HEK293 (cell line): Measurements from ENCODE around the gene TPST2.

Experiments
- CTCF ChIP-seq: fragments of 450-650 bp; formaldehyde crosslinking; IDR thresholded peaks from 2 replicates; pipeline ENCODE4 v1.5.1; 2016; ENCODE audit warnings: missing biosample characterization, missing genetic modification characterization
- KLF1 ChIP-seq: fragments of 450-650 bp; formaldehyde crosslinking; IDR thresholded peaks from 2 replicates; pipeline ENCODE4 v1.5.1; 2016; ENCODE audit warnings: missing biosample characterization, missing genetic modification characterization
- SCRT1 ChIP-seq: fragments of 450-650 bp; formaldehyde crosslinking; IDR thresholded peaks from 2 replicates; pipeline ENCODE4 v1.5.1; 2016; ENCODE audit warnings: missing biosample characterization, missing genetic modification characterization, borderline replicate concordance
- ZBTB10 ChIP-seq: fragments of 450-650 bp; formaldehyde crosslinking; IDR thresholded peaks from 2 replicates; pipeline ENCODE4 v1.5.1; 2016; ENCODE audit warnings: missing biosample characterization, missing genetic modification characterization
- ZNF133 ChIP-seq: fragments of 450-650 bp; formaldehyde crosslinking; IDR thresholded peaks from 2 replicates; pipeline ENCODE4 v1.5.1; 2016; ENCODE audit warnings: missing biosample characterization, missing genetic modification characterization
- ZNF23 ChIP-seq: fragments of 450-650 bp; formaldehyde crosslinking; IDR thresholded peaks from 2 replicates; pipeline ENCODE4 v1.5.1; 2016; ENCODE audit warnings: missing biosample characterization, missing genetic modification characterization, borderline replicate concordance
- ZNF239 ChIP-seq: fragments of 450-650 bp; formaldehyde crosslinking; IDR thresholded peaks from 2 replicates; pipeline ENCODE4 v1.5.1; 2016; ENCODE audit warnings: missing biosample characterization, missing genetic modification characterization
- ZNF426 ChIP-seq: fragments of 450-650 bp; formaldehyde crosslinking; IDR thresholded peaks from 2 replicates; pipeline ENCODE4 v1.5.1; 2017; ENCODE audit warnings: missing biosample characterization, missing genetic modification characterization, mild to moderate bottlenecking, inconsistent platforms, moderate library complexity
- ZNF433 ChIP-seq: fragments of 450-650 bp; formaldehyde crosslinking; IDR thresholded peaks from 2 replicates; pipeline ENCODE4 v1.5.1; 2016; ENCODE audit warnings: missing biosample characterization, missing genetic modification characterization, low read depth
- ZNF621 ChIP-seq: fragments of 450-650 bp; formaldehyde crosslinking; IDR thresholded peaks from 2 replicates; pipeline ENCODE4 v1.5.1; 2017; ENCODE audit warnings: missing biosample characterization, missing genetic modification characterization
- ZSCAN30 ChIP-seq: fragments of 450-650 bp; IDR thresholded peaks from 2 replicates; pipeline ENCODE4 v1.5.1; 2018; ENCODE audit warnings: missing biosample characterization, mild to moderate bottlenecking, missing genetic modification characterization, moderate library complexity
- TF ChIP-seq, protein P1 (sequence below): fragments of 450-650 bp; formaldehyde crosslinking; IDR thresholded peaks from 2 replicates; pipeline ENCODE4 v1.5.1; 2016; ENCODE audit warnings: missing biosample characterization, missing genetic modification characterization
- TF ChIP-seq, protein P2 (sequence below): fragments of 450-650 bp; formaldehyde crosslinking; IDR thresholded peaks from 2 replicates; pipeline ENCODE4 v1.5.1; 2016; ENCODE audit warnings: missing biosample characterization, missing genetic modification characterization

GRCh38 chr22:26479792-26480610 is 109.9 kb downstream of the TPST2 start:
- no peak for TF ChIP-seq ZNF133 (tag by site-specific recombination)
- no peak for TF ChIP-seq ZNF433 (tag by site-specific recombination)
- TF ChIP-seq ZNF239 (tag by site-specific recombination): no peak
- TF ChIP-seq, protein P1, sequence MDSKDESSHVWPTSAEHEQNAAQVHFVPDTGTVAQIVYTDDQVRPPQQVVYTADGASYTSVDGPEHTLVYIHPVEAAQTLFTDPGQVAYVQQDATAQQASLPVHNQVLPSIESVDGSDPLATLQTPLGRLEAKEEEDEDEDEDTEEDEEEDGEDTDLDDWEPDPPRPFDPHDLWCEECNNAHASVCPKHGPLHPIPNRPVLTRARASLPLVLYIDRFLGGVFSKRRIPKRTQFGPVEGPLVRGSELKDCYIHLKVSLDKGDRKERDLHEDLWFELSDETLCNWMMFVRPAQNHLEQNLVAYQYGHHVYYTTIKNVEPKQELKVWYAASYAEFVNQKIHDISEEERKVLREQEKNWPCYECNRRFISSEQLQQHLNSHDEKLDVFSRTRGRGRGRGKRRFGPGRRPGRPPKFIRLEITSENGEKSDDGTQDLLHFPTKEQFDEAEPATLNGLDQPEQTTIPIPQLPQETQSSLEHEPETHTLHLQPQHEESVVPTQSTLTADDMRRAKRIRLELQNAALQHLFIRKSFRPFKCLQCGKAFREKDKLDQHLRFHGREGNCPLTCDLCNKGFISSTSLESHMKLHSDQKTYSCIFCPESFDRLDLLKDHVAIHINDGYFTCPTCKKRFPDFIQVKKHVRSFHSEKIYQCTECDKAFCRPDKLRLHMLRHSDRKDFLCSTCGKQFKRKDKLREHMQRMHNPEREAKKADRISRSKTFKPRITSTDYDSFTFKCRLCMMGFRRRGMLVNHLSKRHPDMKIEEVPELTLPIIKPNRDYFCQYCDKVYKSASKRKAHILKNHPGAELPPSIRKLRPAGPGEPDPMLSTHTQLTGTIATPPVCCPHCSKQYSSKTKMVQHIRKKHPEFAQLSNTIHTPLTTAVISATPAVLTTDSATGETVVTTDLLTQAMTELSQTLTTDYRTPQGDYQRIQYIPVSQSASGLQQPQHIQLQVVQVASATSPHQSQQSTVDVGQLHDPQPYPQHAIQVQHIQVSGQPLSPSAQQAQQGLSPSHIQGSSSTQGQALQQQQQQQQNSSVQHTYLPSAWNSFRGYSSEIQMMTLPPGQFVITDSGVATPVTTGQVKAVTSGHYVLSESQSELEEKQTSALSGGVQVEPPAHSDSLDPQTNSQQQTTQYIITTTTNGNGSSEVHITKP (tag by site-specific recombination): no peak
- no peak for TF ChIP-seq CTCF
- TF ChIP-seq ZSCAN30 (tag by site-specific recombination): no peak
- no peak for TF ChIP-seq ZNF426 (tag by site-specific recombination)
- no peak for TF ChIP-seq ZBTB10 (tag by site-specific recombination)
- TF ChIP-seq ZNF23: no peak
- no peak for TF ChIP-seq KLF1 (tag by site-specific recombination)
- TF ChIP-seq, protein P2, sequence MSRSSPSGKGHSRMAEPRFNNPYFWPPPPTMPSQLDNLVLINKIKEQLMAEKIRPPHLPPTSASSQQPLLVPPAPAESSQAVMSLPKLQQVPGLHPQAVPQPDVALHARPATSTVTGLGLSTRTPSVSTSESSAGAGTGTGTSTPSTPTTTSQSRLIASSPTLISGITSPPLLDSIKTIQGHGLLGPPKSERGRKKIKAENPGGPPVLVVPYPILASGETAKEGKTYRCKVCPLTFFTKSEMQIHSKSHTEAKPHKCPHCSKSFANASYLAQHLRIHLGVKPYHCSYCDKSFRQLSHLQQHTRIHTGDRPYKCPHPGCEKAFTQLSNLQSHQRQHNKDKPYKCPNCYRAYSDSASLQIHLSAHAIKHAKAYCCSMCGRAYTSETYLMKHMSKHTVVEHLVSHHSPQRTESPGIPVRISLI (tag by site-specific recombination): no peak
- TF ChIP-seq SCRT1 (tag by site-specific recombination): no peak
- no peak for TF ChIP-seq ZNF621 (tag by site-specific recombination)
